A673 (cell line): Measurements from ENCODE around the gene HEATR1.

ENCODE experiments used
- CTCF ChIP-seq: fragments of 300-800, 200-600 bp; sonication (generic); conservative IDR thresholded peaks from 2 replicates; pipeline ENCODE4 v1.5.1; 2017; ENCODE audit warnings: low read depth, mild to moderate bottlenecking, antibody characterized with exemption, low read length, moderate library complexity, mixed read lengths
- EZH2 ChIP-seq: fragments of 200-600 bp; sonication (generic); IDR thresholded peaks from 2 replicates; pipeline ENCODE4 v1.6.1; 2017; ENCODE audit warnings: borderline replicate concordance, low read depth, mild to moderate bottlenecking, mixed read lengths, antibody characterized with exemption, low read length; ENCODE audit not compliant: poor library complexity, severe bottlenecking

GRCh38 chr1:236612349-236612748 is 8.0 kb upstream of the HEATR1 start:
- TF ChIP-seq CTCF = no peak
- no peak for TF ChIP-seq EZH2
